ENCODE data around the gene TMEM270. TPM values are rescaled to one million over a fixed set of nuclear protein-coding genes. Genes with fewer than 3 reads are reported as not detected.

The TMEM270 gene
- total RNA-seq, 1 experiment from 2014 or later, result not detected

DNA sequence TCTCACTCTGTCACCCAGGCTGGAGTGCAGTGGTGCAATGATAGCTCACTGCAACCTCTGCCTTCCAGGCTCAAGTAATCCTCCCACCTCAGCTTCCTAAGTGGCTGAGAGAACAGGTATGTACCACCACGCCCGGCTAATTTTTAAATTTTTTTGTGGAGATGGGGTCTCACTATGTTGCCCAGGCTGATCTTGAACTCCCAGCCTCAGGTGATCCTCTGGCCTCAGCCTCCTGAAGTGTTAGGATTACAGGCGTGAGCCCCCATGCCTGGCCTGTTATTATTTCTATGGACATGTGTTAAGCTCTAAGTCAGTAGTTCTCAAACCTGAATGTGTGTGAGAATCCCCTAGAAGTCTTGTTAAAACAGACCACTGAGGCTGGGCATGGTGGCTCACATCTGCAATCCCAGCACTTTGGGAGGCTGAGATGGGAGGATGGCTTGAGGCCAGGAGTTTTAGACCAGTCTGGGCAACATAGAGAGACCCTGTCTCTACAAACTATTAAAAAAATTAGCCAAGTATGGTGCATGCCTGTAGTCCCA is 24.5 kb downstream of the TMEM270 start:
- no peak for DNase-seq (ENCODE audit: low spot score)

DNA sequence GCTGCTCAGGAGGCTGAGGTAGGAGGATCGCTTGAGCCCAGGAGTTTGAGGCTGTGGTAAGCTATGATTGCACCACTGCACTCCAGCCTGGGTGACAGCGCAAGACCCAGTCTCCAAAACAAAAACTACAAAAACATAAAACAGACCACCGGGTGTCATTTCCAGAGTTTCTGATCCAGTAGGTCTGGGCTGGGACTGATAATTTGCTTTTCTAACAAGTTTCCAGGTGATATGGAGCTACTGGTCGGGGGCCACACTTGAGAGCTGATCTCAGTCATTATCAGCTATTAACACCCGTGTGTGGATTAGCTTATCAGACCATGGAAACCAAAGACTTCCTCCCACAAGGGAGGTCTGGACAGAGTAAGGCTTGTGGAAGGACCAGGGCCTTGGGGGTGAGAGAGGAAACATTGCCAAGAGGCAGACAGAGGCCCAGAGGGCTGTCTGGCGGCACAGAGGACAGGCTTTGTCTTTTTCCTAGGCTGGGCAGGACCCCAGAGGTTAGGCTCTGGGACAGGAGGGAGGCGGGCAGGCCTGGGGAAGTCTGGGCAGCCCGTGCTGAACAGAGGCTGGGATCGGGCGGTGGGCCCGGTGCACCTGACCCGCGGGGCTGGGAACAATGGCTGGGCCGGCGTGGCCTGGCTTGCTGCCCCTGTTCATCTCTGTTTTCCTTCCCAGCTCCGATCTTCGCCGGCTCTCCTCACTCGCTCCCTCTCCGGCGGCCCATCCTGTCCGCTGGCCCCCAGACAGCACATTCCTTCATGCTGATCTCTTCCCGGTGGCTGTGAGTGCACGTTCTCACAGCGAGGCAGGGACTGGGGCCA is 25.2 kb downstream of the TMEM270 start:
- no peak for DNase-seq (ENCODE audit: low spot score)

DNA sequence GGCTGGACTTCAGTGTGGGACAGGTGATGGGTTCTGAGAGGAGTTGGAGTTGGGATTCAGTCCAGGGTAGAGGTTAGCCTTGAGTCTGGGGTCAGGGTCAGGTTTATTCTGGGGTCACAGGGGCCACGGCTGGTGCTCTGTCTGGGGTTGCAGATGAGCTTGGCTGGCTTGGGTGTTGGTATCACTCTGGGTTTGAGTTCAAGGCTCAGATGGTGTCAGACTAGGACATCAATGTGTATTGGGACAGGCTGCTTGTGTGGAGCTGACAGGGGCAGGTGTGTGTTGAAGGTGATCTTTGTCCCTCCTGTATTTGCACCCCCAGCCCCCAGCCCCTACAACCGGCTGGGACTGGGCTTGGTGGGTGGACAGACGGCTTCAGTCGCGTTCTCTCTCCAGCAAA is 26.8 kb downstream of the TMEM270 start:
- no peak for DNase-seq (ENCODE audit: low spot score)

DNA sequence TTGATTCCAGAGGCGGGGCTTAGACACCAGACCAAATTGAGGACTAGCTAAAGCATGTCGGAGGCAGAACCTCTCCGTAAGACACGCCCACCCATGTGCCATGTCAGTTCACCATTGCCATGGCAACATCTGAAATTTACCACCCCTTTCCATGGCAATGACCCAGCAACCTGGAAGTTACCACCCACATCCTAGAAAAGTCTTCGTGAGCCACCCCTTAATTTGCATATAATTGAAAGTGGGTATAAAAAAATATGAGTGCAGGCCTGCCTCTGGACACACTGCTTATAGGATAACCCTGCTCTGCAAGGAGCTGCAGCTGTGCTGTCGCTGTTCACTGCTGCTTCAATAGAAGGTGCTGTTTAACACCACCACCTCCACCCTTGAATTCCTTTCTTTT is 28.0 kb downstream of the TMEM270 start:
- no peak for DNase-seq (ENCODE audit: low spot score)

DNA sequence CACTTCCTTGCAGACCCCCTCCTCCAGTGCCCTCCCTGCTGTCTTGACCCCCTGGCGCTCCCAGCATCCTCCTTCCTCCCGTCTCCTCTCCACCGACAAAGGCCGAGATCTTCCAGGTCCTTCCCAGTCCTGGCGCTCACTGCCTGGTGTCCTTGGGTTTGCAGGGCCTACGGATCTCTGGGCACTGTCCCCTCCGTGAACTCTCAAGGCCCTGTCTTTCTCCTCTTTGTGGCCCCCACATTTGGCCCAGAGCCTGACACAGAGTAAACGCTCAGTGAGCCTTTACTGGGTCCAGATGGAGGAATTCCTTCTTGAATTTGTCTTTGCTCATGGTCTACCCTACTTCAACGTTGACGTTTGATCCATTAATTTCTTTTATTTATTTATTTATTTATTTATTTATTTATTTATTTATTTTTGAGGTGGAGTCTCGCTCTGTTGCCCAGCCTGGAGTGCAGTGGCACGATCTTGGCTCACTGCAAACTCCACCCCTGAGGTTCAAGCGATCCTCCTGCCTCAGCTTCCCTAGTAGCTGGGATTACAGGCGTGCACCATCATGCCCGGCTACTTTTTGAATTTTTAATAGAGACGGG is 29.7 kb downstream of the TMEM270 start:
- DNase-seq (ENCODE audit: low spot score), result no peak

DNA sequence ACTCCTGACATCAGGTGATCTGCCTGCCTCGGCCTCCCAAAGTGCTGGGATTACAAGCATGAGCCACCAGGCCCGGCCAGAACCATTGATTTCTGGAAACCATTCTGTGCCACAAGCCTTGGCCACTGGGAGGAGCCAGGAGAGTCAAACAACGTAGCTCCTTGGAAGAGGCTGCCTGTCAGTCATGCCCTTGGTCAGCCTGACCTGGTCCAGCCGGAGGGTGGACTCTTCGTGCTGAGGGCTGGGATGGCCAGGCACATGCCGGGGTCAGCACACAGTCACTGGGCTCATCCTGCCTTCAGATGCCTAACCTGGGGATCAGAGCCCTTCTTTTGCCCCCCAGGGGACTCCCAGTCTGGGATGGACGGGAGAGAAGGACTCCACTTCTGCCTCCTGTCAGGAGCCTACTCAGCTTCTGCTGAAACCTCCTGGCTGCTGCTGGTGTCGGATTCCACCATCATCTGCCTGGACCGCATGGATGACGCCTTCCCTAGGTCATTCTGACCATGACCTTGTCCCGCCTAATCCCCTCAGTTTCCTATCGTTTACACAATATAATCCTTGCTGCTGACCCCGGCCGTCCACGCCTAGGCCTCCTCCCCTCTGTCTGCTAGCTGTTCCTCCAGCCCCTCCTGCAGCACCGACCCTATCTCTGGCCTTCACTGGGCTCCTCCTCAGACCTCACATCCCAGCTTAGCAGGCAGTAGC is 30.4 kb downstream of the TMEM270 start:
- peak; percentile 46 for DNase-seq (ENCODE audit: low spot score)

DNA sequence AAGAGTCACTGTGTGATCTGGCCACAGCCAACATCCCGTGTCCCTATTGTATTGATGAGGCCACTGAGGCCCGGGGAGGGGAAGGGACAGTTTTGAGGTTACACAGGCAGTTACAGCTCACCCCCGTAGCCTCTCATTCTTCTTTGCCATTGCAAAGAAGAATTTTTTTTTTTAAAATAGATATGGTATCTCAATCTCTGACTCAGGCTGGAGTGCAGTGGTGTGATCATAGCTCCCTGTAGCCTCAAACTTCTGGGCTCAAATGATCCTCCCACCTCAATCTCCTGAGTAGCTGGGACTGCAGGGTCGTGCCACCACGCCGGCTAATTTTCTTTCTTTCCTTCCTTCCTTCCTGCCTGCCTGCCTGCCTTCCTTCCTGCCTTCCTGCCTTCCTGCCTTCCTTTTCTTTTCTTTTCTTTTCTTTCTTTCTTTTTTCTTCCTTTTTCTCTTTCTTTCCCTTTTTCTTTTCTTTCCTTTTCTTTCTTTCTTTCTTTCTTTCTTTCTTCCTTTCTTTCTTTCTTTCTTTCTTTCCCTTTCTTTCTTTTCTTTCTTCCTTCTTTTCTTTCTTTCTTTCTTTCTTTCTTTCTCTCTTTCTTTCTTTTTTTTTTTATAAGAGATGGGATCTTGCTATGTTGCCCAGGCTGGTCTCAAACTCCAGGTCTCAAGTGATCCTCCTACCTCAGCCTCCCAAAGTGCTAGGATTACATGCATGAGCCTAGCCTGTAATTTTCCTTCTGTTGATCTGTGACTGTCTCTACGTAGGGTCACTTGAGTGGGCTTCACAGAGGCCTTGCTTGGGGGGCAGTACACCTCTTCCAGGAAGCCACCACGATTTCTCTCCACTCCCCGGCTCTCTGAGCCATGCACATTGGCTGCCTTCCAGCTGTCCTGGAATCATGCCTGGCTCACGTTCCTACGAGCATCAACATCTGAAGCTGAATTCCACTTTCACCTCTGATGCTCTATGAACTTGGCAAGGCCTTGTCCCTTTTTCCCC is 31.3 kb downstream of the TMEM270 start:
- DNase-seq (ENCODE audit: low spot score), result no peak

DNA sequence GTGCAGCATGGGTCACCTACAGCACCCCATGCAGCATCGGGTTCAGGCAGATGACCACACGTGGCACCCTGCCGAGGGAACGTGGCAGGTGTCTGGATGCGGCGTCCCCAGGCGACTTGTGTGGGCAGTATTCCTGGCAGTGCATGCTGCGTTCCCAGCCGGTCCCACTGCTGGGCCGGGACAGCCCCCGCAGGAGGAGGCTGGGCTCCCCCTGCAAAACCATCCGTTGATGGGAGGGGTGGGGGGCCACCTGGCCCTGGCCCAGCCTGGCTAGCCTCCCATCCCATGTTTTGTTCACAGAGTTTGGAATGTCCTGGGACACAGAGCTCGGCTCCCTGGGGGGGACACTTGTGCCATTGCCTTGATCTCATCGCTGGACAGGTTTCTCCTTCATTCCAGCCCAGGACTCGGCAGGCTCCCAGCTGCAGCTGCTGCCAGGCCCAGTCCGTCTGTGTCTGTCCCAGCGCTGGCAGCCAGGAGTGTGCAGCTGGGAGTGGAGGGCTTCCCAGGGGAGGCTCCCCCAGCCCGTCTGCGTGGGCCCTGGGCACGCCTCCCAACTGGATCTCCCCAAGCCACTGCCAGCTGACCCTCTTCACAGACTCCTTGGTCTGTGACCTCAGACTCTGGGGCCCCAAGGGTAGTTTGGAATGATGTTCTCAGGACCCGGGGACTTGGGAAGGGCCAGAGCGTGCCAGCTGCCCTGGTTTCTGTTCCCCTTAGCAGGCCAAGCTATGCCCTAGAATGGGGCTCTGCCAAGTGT is 32.6 kb downstream of the TMEM270 start:
- no peak for DNase-seq (ENCODE audit: low spot score)

DNA sequence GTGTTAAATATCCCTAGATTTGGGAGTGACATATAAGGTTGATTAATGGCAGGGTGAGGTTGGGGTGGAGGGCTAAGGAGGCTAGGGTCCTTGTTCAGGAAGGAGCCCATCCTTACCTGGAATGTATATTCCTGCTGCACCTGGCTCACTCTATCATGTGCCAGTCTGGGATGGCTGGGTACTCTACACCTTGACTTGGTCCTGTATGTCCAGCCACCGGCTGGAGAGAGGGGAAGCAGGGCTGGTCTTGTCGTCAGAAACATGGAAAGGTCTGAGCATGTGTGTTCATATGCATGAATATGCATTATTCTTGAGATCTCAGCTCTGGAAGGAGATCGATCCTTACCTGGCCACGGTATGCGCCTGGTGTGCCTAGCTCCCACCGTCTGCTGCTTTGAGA is 33.2 kb downstream of the TMEM270 start:
- DNase-seq (ENCODE audit: low spot score), result no peak

DNA sequence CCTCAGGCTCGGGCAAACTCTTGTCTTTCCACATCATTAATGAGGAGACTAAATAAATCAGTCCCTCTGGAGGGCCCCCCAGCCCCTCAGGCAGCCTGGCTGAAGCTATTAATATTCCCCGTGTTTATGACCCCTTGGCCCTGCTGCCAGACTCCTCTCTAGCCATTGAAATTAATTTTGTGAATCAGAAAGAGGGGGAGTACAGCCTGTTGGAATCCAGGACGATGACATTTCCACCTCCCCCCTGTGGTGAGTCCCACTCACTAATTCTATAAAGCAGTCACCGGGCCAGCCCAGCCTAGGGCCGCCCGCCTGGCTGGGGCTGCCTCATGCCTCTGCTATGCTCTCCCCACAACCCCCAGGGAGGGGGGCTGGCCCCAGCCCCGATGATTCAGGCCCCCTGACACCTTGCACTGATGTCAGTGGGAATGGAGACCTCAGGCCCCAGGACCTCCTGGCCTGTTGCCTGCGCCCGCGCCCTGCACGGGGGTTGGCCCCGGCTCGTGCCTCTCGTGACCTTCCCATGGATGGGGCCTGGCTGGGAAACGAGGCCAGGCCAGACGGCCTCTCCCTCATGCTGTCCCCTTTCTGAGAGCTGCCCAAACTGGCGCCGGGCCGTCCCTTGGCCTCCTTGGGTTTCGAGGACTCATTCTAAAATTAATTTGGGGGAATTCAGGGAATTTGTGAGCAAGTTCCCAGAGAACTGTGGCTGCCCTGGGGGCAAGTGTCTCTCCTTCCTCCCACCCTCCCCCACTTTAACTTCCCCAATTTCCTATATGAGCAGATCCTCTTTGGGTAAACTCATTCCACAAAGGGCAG is 34.0 kb downstream of the TMEM270 start:
- DNase-seq (ENCODE audit: low spot score), result no peak

DNA sequence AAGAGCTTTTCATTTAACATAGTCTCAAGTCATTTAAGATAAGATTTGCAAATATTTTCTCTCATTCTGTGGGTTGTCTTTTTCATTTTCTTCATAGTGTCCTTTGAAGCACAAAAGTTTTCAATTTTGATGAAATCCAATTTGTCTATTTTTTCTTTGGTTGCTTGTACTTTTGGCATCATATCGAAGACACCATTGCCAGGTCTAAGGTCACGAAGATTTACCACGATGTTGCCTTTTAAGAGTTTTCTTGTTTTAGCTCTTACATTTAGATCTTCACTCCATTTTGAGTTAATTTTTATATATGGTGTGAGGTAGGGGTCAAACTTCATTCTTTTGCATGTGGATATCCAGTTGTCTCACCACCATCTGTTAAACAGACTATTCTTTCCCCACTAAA is 34.7 kb downstream of the TMEM270 start:
- no peak for DNase-seq (ENCODE audit: low spot score)

DNA sequence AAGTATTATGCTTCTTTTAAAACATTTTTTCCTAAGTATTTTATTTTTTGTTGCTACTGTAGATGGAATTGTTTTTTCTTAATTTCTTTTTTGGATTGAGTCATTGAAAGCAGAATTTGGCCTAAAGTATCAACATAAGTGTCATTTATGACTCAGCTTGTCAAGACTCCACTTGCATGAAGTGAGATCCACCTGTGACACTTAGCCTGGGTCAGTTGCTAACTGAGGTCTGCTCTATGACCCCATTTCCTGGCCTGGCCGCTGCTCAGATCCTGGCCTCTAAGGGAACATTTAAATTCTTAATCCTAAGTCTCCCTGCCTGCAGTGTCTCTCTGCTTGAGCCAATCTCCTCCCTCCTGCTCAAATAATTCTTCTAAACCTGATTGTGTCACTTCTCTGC is 35.5 kb downstream of the TMEM270 start:
- DNase-seq (ENCODE audit: low spot score), result no peak

DNA sequence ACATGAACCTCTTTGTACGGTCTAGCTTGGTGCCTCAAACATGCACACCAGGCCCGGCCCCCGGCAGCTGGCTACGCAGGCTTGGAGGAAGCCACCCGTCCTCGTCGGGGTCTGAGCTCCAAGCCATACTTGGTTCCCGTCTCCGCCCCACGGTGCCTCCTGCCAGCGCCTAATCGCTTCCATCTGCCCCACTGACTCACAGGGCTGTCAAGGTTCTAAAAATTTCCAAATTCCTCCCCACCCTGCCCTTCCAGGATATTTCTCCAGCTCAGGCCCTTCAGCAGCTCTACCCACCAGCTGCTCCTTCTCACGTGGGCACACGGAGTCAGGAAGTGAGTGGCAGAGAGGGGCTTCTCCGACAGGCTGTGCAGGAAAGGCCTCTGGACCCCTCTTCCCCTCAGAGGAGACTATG is 38.8 kb downstream of the TMEM270 start:
- DNase-seq (ENCODE audit: low spot score), result no peak

DNA sequence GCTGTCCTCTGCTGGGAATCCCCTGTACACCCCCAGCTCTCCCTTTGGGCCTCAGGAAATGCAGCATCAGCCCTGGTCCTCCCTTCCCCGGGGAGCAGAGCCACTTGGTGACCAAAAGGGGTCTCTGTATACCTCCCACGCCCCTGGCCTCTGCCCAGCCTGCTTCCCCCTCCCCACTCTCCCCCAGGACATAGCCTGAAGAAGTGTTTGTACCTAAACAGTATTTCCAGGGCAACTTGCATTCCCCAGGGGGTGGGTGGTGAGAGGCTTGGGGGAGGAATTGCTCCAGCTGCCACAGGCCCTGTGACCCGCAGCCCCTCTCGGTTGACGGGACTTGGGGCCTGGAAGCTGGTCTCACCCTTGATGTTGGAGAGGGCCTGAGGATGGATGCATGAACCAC is 39.3 kb downstream of the TMEM270 start:
- no peak for DNase-seq (ENCODE audit: low spot score)

DNA sequence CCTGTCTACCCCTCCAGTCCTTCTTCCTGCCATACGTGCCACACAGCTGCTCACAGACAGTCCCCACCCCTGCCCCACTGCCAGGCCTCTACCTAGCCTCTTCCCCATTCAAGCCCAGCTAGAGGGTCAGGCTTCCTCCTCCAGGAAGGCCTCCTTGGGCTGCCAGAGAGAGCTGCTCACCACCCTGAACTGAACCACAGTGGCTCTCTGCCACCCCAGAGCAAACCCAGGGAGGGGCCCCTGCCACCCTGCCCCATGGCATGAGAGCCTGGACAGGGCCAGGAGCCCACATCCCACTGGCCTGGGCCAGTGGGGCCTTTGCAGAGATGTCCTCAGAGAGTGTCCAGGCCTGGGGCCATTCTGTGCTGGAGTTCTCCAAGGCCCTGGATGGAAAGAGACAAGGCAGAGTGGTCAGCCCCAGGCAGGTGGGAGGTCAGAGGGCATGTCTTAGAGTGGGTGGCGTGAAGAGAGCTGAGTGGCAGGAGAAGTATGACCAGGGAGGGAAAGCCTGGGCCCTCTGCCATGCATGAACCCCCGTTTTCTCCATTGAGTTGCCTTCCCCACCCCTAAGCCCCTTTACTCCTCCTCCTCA is 40.4 kb downstream of the TMEM270 start:
- DNase-seq (ENCODE audit: low spot score), result no peak

DNA sequence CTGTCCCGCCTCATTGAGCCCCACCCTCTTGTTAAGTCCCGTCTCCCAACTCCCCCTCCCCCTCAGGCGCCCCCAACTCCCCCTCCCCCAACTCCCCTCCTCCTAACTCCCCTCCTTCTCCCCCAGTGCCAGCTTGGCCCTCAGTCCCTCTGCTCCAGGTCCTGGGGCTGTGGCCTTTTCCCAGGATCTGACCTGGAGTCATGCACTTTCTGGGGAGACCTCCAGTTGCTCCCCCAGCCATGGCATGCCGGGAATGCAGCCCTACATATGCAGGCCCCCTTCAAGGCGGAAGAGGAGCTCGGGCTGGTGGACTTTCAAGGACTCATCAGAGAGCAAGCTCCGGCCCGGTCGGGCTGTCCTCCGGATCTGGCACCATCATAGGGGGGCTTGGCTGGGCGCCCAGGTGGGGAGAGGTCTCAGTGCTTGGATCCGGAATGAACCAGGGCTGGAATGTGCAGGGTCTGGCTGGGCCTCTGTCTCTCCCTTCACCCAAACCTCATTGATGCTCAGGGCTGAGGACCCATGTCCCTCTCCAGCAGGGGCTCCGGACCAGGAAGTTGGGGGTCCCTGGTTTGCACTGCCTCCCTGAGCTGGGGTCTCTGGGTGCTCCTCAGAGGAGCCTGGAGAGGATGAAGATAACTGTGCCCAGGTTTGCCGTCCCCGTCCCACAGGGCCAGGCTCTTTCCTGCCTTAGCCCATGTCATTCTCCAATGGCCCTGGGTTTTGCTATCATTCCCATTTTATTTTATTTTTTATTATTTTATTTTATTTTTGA is 41.1 kb downstream of the TMEM270 start:
- no peak for DNase-seq (ENCODE audit: low spot score)

DNA sequence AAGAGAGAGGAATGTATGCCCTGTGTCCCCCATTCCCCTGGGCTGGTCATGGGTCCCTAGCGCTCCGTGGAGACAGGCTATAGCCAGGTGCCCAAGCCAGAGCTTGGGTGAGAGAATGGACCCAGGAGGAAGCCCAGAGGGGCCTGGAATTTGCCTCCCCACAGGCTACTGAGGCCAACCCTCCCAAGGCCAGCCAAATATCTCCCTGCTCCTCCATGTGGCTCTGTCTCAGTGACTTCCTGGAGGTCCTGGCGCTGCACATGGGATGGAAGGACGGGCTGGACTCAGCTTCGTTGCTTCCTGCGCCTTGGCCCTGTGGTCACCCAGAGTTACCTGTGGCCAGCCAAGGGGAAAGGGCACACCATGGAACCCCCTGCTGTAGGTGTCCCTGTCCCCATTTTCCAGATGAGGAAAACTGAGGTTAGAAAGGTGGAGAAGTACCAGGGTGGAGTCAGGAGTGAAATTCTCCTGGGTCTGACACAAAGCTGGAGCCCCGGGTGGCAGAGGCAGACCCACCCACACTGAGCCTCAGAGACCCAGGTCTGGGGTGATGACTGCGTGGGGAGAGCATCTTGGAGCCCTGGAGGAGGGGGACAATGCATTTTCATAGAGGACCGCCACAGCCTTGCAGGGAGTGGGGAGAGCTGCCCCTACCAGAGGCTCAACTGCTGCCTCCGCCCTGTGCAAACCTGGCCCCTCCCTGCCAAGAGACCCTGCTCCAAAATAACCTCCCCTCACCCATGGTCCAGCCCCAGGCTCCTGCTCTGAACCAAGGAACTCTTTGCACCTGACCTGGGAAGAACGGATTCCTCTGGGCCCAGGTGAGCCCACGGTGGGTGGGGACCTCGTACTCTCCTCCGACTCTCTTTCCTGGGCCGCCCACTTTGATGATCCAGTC is 42.6 kb downstream of the TMEM270 start:
- no peak for DNase-seq (ENCODE audit: low spot score)

Data from HT-29 (cell line).